Breast epithelium (tissue), 4 donors: ENCODE data around the gene VAT1L. TPM values are rescaled to one million over a fixed set of nuclear protein-coding genes. Genes with fewer than 3 reads are reported as not detected.

Experiments
- DNase-seq, 2 donors: peaks; one replicate each; pipeline ENCODE4 v3.0.0-alpha.2; 2019; ENCODE audit warnings: low spot score in 2 of 2
- H3K27ac ChIP-seq, 2 donors: fragments of 200-600 bp; sonication (generic) in 1 of 2; one replicate each; pipeline ENCODE4 v1.5.1; 2016 to 2019; ENCODE audit warnings: mild to moderate bottlenecking in 1 of 2
- H3K27me3 ChIP-seq, 2 donors: fragments of 200-600 bp; sonication (generic) in 1 of 2; one replicate each; pipeline versions ENCODE4 v1.5.1 to v1.6.0; 2017 to 2019; ENCODE audit warnings: control low read depth in 1 of 2, mild to moderate bottlenecking in 1 of 2
- H3K36me3 ChIP-seq: fragments of 200-600 bp; one replicate; pipeline ENCODE4 v1.5.1; 2019
- H3K4me1 ChIP-seq, 2 donors: fragments of 200-600 bp; sonication (generic); one replicate each; pipeline ENCODE4 v1.5.1; 2016 to 2019; ENCODE audit warnings: control low read depth in 1 of 2
- H3K4me3 ChIP-seq, 3 donors: fragments of 200-600 bp; sonication (generic); 1 replicate in 2 of 3; 2 replicates in 1 of 3; pipeline ENCODE4 v1.5.1; 2016 to 2019; ENCODE audit warnings: mild to moderate bottlenecking in 3 of 3, moderate library complexity in 2 of 3
- H3K9me3 ChIP-seq, 2 donors: fragments of 200-600 bp; sonication (generic) in 1 of 2; one replicate each; pipeline ENCODE4 v1.5.1; 2016 to 2019; ENCODE audit warnings: control low read depth in 1 of 2
- POLR2A ChIP-seq: fragments of 450-650 bp; IDR thresholded peaks from one replicate; pipeline ENCODE4 v1.6.1; 2016; ENCODE audit warnings: antibody characterized with exemption, mild to moderate bottlenecking, moderate library complexity
- POLR2AphosphoS5 ChIP-seq, 3 donors: sonication (generic); formaldehyde crosslinking; IDR thresholded peaks; one replicate each; pipeline ENCODE4 v1.6.1; 2017; ENCODE audit warnings: antibody characterized with exemption in 3 of 3
- intact Hi-C: fragments of 100-400 bp; cut with DNase I; formaldehyde crosslinking; loops from one replicate; pipeline ENCODE4 v1.15.1; 2023; ENCODE audit warnings: low total_unique reads
- total RNA-seq, 3 donors: library from RNA; depleted of rRNA; stranded (reverse); fragments of >200 nt; gene quantifications; one replicate each; pipeline ENCODE4 v1.1.0, GENCODE V29; 2016
- TF ChIP-seq, protein P1 (sequence below), 3 donors: fragments of 450-650 bp; IDR thresholded peaks; one replicate each; pipeline ENCODE4 v1.5.1; 2016 to 2017; ENCODE audit warnings: antibody characterized with exemption in 3 of 3, mild to moderate bottlenecking in 3 of 3, moderate library complexity in 3 of 3

VAT1L gene
- total RNA-seq, 3 donors from 2014 or later, result 0.33 to 0.88 TPM; not detected in 1

DNA sequence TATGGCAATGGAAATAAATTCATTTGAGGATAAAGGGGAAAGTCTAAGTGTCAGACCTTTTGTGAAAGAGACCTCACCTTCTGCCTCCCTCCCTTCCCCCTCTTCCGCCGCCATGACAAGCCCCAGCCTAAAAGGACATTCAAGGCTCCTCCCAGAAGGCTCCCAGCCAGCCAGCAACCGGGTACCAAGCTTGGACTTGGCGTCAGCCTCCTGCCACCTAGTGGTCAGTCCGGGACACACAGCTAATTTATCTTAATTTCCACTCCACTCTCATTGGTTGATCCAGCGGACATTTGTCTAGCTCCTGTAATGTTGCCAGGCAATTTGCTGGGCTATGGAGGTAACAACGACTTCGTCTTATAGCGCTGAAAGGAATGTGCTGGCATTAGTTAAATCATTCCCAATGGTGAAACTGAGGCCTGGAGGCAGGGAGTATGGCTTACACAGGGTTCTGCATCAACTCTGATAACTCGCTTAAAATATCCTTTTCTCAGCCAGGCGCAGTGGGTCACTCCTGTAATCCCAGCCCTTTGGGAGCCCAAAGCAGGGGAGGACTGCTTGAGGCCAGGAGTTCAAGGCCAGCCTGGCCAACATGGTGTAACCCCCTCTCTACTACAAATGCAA is 214.7 kb downstream of the VAT1L start:
- intact Hi-C loops, result no loop called here
- H3K27ac ChIP-seq, result no peak overlapping the region

DNA sequence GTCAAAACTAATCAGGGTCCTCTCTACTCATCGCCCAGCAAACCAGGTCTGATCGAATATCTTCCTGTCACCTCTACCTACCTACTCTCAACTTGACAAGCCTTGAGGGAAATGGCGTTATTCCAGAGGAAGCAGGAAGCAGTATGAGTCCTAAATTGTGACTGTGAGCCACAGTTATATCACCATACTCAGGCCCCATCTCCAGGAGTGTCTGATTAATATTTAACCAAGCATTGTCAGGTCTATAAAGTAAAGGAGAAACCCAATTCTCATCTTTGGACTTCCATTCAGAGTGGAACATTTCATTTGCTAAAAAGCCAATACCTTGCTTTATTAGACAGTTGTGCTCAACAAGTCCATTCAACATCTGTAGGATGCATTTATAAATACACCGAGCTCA is 216.2 kb downstream of the VAT1L start:
- intact Hi-C loops, result no loop called here

More for the DNA sequence above, 214.7 kb downstream of the VAT1L start:
- no peaks in the 10 kb centered on the region for H3K9me3 ChIP-seq
- TF ChIP-seq, protein P1, sequence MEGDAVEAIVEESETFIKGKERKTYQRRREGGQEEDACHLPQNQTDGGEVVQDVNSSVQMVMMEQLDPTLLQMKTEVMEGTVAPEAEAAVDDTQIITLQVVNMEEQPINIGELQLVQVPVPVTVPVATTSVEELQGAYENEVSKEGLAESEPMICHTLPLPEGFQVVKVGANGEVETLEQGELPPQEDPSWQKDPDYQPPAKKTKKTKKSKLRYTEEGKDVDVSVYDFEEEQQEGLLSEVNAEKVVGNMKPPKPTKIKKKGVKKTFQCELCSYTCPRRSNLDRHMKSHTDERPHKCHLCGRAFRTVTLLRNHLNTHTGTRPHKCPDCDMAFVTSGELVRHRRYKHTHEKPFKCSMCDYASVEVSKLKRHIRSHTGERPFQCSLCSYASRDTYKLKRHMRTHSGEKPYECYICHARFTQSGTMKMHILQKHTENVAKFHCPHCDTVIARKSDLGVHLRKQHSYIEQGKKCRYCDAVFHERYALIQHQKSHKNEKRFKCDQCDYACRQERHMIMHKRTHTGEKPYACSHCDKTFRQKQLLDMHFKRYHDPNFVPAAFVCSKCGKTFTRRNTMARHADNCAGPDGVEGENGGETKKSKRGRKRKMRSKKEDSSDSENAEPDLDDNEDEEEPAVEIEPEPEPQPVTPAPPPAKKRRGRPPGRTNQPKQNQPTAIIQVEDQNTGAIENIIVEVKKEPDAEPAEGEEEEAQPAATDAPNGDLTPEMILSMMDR (IDR thresholded peaks at IDR 0.05), result peak; percentile 57 to 85 (median 73)
- no peak for TF ChIP-seq POLR2AphosphoS5 (IDR thresholded peaks at IDR 0.05)
- TF ChIP-seq POLR2A, result no peak
- peak; percentile 19 to 76 for DNase-seq
- H3K4me1 ChIP-seq, result no peaks in the 10 kb centered on the region
- H3K27me3 ChIP-seq, result peaks cover 0 to 3% of the 10 kb centered on the region in 2 donors
- H3K4me3 ChIP-seq, result no peak overlapping the region
- H3K36me3 ChIP-seq, result no peaks in the 10 kb centered on the region

DNA sequence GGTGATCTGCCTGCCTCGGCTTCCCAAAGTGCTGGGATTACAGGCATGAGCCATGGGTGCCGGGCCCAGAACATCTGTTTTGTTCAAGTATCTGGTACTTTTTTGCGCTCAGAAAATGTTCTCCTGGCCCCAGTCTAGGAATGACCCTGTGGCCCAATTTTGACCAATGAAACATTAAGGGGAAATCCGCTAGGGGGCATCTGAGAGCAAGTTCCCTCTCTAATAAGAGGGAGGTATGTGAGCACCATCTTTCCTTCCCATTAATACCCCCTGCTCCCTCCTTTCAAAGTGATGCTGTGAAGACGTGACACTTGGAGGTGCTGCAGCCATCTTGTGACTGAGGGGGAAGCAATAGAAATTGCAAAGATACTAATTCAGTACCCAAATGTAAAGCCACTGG is 217.5 kb downstream of the VAT1L start:
- intact Hi-C loops, result no loop called here
- DNase-seq, result no peak
- no peak overlapping the region for H3K4me3 ChIP-seq

More for the DNA sequence above, 216.2 kb downstream of the VAT1L start:
- H3K27ac ChIP-seq, result no peak overlapping the region
- H3K4me1 ChIP-seq, result no peaks in the 10 kb centered on the region
- H3K36me3 ChIP-seq, result no peaks in the 10 kb centered on the region
- H3K9me3 ChIP-seq, result no peaks in the 10 kb centered on the region
- DNase-seq, result no peak
- no peak overlapping the region for H3K4me3 ChIP-seq
- TF ChIP-seq, protein P1 (IDR thresholded peaks at IDR 0.05), result no peak
- TF ChIP-seq POLR2A, result no peak
- TF ChIP-seq POLR2AphosphoS5 (IDR thresholded peaks at IDR 0.05), result no peak
- peaks cover 0 to 3% of the 10 kb centered on the region in 2 donors for H3K27me3 ChIP-seq

DNA sequence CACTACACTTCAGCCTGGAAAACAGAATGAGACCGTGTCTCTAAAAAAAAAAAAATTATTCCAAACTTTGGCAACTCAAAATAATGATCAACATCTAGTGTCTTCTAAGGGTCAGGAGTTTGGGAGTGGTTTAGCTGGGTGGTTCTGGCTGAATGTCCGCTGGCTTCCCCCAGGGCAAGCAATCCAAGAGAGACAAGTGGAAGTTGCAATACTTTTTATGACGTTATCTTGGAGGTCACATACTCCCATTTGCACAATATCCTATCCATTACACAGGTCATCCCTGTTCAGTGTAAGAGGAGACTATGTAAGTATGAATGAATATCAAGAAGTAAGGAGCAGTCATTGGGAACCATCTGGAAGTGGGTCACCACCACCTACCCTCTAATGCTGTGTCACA is 218.8 kb downstream of the VAT1L start:
- no peak for DNase-seq
- H3K9me3 ChIP-seq, result no peaks in the 10 kb centered on the region
- intact Hi-C loops, result no loop called here
- no peak overlapping the region for H3K27ac ChIP-seq
- H3K36me3 ChIP-seq, result no peaks in the 10 kb centered on the region
- peaks cover 0 to 3% of the 10 kb centered on the region in 2 donors for H3K27me3 ChIP-seq
- TF ChIP-seq POLR2AphosphoS5 (IDR thresholded peaks at IDR 0.05), result no peak
- no peaks in the 10 kb centered on the region for H3K4me1 ChIP-seq
- no peak overlapping the region for H3K4me3 ChIP-seq

More for the DNA sequence above, 217.5 kb downstream of the VAT1L start:
- Histone ChIP-seq H3K9me3 (no peaks in the 10 kb centered on the region), H3K4me1 (no peaks in the 10 kb centered on the region), H3K27me3 (peaks cover 0 to 3% of the 10 kb centered on the region in 2 donors), H3K36me3 (no peaks in the 10 kb centered on the region), H3K27ac (no peak overlapping the region)
- no peak for TF ChIP-seq POLR2AphosphoS5 (IDR thresholded peaks at IDR 0.05)
- TF ChIP-seq POLR2A, result no peak
- TF ChIP-seq, protein P1 (IDR thresholded peaks at IDR 0.05), result no peak

DNA sequence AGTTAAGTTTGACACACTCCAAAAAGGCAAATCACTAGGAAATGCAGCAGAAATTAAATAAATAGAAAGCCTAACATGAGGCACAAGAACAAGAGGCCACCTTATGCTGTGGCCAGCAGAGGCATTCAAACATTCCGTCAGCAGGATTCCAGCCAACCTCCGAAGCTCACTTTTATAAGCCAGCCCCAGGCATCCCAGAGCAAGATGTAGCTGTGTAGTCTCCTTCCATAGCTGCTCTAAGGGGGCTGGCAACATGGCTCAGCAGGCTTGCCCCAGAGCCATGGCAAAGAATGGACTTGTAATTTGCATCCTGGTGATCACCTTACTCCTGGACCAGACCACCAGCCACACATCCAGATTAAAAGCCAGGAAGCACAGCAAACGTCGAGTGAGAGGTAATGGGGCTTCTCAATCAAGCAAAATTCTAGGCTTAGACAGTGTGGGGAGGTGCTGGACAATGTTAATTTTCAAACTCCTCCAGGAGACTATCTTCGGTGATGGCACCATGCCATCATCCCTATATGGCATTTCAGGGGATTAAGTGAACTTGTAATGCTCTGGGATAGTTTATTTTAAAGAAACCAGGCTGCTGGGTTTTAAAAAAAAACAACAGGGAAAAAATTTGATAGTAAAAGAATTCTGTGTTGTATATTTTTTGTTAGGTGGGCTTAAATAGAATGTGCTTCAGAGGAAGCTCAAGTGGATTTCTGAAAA is 234.1 kb downstream of the VAT1L start, which contains the start of gene CLEC3A:
Gene CLEC3A, plus strand, starts transcription at position 202 of the 714 bp plus-strand sequence. Its CDS starts 79 bp downstream, at position 281.
- intact Hi-C loops, result no loop called here
- Histone ChIP-seq H3K4me3 (no peak within 1 kb of the TSS), H3K27ac (no peak within 1 kb of the TSS), H3K36me3 (no peaks in the 10 kb centered on the region), H3K4me1 (no peaks in the 10 kb centered on the region), H3K9me3 (no peaks in the 10 kb centered on the region), H3K27me3 (peaks cover 0 to 4% of the 10 kb centered on the region in 2 donors)
- DNase-seq, result no peak
- TF ChIP-seq, protein P1 (IDR thresholded peaks at IDR 0.05), result no peak
- TF ChIP-seq POLR2A, result no peak
- no peak for TF ChIP-seq POLR2AphosphoS5 (IDR thresholded peaks at IDR 0.05)
